IPS-18c (cell line): ENCODE measurements around the gene TMEM131L.
"Not testable (repeated sequence)": the region's sequence is repeated elsewhere in the genome, so short reads cannot be mapped to it uniquely, and the experiment has no call there.

Experiments
- H3K4me3 ChIP-seq: 2 replicates; pipeline ENCODE4 v1.7.0; 2013; ENCODE audit warnings: low read depth, mild to moderate bottlenecking, low read length, moderate library complexity; ENCODE audit not compliant: insufficient read depth
- H3K9me3 ChIP-seq: one replicate; pipeline ENCODE4 v1.6.1; 2013; ENCODE audit warnings: mild to moderate bottlenecking, low read length, moderate library complexity; ENCODE audit not compliant: control insufficient read depth, insufficient read depth

Gene TMEM131L

DNA sequence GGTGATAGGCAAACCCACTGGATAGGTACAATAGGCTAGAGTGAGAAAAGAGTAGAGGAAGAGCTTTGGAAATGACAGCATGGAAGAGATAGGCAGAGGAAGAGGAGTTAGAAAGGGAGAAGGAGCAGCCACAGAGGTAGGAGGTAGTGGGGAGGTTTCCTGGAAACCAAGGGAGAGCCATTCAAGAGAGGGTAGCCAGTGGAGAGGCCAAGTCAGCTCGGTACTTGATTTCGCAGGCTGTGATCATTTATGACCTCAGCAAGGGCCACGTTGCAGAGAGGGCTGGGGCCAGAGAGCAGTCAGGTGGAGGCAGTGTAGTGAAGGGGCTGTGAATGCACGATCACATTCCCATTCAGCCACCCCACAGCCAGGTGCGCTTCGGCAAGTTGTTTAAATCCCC is 76.0 kb downstream of the TMEM131L start:
- Histone ChIP-seq H3K9me3 (no peaks in the 10 kb centered on the region), H3K4me3 (no peak overlapping the region)

DNA sequence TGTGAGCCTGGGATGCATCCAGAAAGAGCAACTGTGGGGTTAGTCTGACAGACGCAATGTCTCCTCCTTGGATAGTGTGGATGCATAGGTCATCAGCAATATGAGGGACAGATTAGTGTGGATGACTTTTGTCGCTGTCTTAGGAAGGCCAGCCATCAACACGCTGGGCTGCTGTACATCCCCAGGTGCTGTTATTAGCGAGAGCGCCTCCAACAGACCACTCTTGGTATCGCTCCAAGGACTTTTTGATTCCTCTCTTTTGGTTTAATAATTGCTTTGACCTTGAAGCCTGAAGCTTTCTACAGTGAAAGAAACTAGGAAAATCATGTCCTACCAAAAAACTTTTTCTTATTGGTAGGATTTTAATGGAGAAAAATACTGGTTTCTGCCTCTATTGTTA is 76.7 kb downstream of the TMEM131L start:
- no peaks in the 10 kb centered on the region for H3K9me3 ChIP-seq

DNA sequence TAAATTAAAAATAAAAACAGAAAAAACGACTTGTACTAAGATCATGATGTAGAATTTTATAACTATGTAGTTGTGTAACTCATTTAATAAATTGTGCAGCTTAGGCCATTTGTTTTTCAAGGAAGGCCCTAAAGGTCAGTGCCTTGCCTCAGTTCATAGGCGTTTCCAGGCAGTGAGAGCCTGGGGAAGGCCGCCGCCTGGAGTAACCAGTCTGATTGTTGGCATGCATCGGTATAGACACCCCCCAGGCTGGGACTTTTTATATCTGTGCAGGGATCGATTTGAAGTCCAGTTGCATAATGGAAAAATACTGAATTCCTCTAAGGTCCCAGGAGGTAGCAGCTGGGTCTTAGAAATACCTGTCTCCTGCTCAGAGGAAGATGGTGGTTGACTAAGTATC is 77.2 kb downstream of the TMEM131L start:
- no peak overlapping the region for H3K4me3 ChIP-seq
- H3K9me3 ChIP-seq = no peaks in the 10 kb centered on the region

More for the DNA sequence above, 76.7 kb downstream of the TMEM131L start:
- H3K4me3 ChIP-seq = no peak overlapping the region

DNA sequence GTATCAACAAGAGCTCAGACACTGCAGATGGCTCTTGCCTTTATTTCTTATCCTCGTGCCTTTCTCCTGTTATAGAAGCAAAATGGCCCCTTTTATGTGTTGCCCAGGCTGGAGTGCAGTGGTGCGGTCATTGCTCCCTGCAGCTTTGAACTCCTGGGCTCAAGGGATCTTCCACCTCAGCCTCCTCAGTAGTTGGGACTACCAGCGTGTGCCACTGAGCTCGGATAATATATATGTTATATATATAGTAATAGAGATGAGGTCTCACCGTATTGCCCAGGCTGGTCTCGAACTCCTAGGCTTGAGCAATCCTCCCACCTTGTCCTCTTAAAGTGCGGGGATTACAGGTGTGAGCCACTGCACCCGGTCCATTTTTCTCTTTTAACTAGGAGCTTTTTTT is 79.7 kb downstream of the TMEM131L start:
- no peak overlapping the region for H3K4me3 ChIP-seq

GRCh38 chr4:153546280-153546679 is 80.1 kb downstream of the TMEM131L start:
- no peaks in the 10 kb centered on the region for H3K9me3 ChIP-seq

More for the DNA sequence above, 79.7 kb downstream of the TMEM131L start:
- no peaks in the 10 kb centered on the region for H3K9me3 ChIP-seq

GRCh38 chr4:153547520-153547919 is 81.4 kb downstream of the TMEM131L start:
- Histone ChIP-seq H3K9me3 (no peaks in the 10 kb centered on the region), H3K4me3 (no peak overlapping the region)

More at GRCh38 chr4:153546280-153546679, 80.1 kb downstream of the TMEM131L start:
- H3K4me3 ChIP-seq = no peak overlapping the region

DNA sequence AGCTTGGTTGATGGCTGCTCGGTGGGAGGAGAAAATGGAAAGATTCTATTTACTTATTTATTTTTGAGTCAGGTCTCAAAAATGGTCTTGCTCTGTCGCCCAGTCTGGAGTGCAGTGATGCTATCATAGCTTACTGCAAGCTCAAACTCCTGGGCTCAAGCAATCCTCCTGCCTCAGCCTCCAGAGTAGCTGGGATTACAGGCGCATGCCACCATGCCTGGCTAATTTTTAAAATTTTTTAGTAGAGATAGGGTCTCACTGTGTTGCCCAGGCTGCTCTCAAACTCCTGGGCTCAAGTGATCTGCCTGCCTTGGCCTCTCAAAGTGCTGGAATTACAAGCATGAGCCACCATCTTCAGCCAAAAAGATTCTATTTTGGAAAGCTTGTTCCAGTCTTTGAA is 82.7 kb downstream of the TMEM131L start:
- H3K9me3 ChIP-seq, H3K4me3 ChIP-seq: not testable (repeated sequence)

- Histone ChIP-seq H3K4me3 (no peak overlapping the region), H3K9me3 (no peaks in the 10 kb centered on the region)
Observed at GRCh38 chr4:153549405-153549804, 83.2 kb downstream of the TMEM131L start.

DNA sequence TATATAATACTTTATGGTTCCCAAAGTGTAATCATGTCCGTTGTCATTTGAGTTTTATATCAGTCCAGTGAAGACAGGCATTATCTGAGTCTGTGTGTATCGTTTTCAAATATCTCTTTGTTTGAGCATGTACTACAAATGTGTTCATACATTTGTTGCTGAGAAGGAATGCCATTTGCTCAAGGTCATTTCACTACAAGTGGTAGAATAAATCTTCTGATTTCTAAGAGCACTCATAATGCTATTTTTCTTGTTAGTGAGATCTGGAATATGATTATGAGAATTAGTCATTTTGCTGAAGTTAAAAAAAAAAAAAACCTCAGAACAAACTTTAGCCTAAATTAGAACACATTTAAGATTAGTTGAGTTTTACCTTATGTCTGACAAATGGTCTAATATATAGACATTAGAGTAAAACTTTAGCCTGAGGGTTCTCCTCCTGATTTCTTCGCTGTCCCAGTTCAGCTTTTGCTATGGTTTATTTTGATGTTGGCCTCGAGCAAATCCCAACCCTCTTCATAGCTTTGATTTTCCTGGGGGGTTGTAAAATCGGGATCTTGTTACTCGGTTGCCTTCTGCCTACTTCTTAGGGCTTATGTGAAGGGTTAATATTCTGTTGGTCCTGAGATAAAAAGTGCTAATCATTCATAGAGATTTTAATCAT is 87.1 kb downstream of the TMEM131L start:
- Histone ChIP-seq H3K9me3 (no peaks in the 10 kb centered on the region), H3K4me3 (no peak overlapping the region)

DNA sequence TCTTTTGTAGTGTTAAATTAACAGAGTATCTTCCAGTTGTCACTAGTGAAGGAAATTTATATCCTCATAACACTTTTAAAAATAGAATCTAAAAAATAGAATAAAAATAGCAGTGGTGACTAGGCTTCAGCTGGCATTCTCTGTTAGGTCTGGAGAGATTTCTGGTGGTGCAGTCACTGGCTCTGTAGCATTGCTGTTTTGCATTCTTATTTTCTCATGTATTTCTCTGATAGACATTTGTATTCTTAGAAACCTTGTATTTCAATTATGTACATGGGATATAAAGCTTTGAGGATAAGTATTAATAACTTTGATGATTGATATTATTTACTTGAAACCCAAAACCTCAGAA is 87.6 kb downstream of the TMEM131L start:
- H3K4me3 ChIP-seq = no peak overlapping the region
- no peaks in the 10 kb centered on the region for H3K9me3 ChIP-seq

- H3K9me3 ChIP-seq = no peaks in the 10 kb centered on the region
- H3K4me3 ChIP-seq = no peak overlapping the region
Observed at GRCh38 chr4:153555730-153556434, 89.7 kb downstream of the TMEM131L start.

DNA sequence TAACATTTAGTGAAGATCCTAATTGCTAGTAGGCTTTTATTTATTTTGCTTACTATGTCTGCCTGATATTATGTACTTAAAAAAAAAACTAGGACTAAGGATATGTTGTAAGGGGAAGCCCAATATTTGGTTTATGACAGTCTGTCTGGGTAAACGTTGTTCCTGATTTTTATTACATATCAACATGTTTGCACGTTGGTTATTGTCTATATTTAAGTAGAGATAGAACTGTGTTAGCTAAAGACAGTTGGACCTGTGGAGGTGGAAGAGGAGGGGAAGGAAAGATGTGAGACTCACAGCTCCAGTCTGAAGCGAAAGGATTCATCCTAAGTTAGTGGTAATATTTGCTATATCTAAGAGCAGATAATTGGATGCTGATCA is 90.3 kb downstream of the TMEM131L start:
- Histone ChIP-seq H3K4me3 (no peak overlapping the region), H3K9me3 (no peaks in the 10 kb centered on the region)

DNA sequence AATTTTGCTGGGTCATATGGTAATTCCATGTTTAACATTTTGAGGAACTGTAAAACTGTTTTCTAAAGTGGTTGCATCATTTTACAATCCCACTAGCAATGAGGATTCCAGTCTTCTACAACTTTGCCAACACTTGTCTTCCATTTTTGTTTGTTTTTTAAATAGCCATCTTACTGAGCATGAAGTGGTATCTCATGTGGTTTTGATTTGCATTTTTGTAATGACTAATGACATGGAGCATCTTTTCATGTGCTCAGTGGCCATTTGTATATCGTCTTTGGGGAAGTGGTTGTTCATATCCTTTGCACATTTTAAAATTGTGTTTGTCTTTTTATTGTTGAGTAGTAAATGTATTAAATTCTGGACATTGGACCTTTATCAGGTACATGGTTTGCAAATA is 94.7 kb downstream of the TMEM131L start:
- H3K9me3 ChIP-seq = no peaks in the 10 kb centered on the region
- H3K4me3 ChIP-seq = no peak overlapping the region

DNA sequence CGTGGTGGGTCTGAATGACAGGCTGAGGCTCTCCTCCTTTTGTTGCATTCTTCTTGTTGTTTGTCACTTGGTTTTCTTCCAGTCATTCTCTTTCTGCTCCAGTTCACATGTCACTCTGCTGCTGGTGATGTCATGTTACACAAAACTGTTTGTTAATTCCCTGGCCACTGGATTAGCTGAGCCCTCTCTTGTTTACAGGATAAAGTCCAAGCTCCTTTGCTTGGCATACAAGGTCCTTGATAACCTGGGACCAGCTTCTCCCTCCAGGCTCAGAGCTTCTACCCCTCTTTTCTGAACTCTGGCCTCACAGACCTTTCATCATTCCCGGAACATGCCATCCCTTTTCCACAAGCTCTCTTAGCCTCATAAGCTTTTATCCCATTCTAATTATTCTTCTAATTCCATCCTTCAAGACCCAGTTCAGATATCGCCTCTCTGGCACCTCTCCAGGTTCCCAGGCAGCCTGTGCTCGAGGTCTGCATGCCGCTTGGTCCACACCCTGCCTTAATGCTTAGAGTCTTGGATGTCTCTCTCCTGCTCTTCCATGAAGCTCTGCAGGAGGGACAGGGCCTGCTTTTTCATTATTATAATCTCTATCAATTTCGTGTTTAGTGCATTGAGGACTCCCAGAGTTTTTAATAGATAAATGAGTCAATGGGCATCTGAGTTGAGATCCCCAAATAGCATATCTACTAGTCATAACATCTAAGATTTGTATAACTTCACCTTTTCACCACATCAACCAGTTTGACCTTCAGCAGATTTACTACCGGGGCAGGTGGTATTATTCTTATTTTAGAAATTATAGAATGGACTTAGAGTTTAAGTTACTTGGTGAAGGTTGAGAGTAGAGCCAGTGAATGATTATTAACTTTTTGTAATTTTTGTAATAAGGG is 98.7 kb downstream of the TMEM131L start:
- Histone ChIP-seq H3K4me3 (no peak overlapping the region), H3K9me3 (no peaks in the 10 kb centered on the region)

DNA sequence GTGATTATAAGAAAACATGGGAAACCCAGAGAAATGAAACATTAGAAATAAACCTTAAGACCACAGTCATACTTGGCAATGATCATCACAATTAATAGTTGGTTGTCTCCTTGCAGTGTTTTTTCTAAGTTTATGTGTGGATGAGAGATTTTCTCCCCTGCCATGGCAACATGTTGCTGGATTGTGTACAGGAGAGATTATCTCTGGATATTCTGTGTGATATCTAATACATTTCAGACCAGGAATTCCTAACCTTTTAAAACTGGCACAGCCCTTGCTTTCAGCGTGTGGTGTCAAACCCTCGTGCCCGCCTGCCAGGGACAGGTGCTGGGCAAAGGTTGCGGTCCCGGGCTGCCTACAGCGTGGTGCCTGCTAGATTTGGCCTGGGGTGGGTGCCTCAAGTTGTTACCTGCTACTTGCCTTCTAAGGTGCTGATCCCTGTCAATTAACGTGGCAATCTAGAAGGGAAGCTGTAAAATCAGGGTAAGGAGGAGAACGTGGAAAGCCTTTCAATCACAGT is 100.5 kb downstream of the TMEM131L start:
- no peaks in the 10 kb centered on the region for H3K9me3 ChIP-seq
- H3K4me3 ChIP-seq = no peak overlapping the region

GRCh38 chr4:153567660-153568059 is 101.5 kb downstream of the TMEM131L start:
- H3K9me3 ChIP-seq, H3K4me3 ChIP-seq: not testable (repeated sequence)

DNA sequence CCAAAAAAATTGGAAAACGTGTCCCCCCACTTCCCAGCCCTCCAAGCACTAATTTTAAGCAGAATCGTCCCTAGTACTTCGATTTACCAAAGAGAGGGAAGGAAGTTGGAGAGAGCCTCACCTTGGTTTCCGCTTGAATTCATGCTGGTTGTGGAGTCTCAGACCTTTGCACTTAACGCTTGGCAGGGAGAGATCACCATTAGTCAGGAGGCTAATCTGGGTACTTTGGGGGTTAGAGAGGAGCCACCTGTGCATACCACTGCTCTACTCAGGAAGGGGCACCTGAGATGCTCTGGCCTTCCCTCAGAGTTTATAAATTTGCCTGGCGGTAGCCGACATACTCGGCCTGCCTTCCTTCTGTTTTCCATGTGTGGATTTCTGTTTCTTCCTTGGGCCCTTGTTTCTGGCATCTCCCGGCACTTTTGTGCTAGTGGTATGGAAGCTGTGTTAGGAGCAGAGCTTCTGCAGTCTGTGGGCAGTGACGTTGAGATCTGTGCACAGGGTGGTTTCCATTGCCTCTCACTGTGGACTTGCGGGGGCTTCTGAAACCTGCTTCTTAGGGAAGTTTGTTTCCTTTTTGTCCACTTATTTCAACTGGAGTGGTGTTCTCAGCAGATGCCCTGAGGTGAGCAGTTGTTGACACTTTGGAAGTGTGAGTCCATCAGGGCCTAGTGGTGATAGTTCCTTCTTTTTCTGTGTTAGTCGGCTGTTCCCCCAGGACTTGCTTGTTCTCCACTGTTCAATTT is 104.2 kb downstream of the TMEM131L start:
- no peak overlapping the region for H3K4me3 ChIP-seq
- H3K9me3 ChIP-seq = no peaks in the 10 kb centered on the region
